ENCODE measurements around the gene FHOD1. TPM values are rescaled to one million over a fixed set of nuclear protein-coding genes. Genes with fewer than 3 reads are reported as not detected.

FHOD1 gene
- polyA plus RNA-seq, 3 donors, result 34.4 to 47.7 (median 46.9) TPM

DNA sequence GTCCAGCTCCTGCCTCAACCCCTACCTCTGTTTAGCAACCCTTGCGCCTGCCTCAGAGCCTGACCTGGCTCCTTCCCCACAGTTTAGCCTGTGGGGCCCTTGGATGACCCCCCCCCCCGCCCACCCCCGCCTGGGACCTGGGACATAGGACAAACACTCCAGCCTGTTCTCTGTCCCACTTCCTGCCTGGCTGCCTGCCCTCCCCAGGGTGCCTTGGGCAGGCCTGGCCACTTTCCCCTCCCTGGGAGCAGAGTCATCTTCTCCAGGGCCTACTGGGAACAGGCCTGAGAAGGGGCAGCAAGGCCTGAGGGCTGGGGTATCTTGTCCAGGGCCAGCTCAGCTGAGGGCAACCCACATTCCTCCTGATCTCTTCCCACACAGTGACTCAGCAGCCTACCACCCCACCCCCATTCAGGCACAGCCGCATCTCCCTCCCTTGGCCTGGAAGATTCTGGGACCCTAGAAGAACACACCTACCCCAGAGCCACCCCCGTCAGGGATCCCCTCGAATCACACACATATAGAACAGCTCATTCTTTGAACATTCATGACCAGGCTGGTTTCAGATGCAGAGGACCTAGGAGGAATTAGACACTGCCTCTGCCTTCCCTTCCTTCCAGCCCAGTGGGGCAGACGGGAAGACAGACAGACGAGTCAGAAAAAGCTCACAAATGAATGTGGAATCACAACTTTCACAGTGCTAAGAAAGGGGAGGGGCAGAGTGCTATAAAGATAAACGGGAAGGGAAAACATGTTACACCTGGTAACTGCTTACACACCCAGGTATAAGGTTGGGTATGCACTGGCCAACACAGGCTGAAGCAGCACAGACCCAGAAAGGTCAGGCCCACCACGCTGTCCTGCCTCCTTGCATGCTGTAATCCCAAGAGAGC is 6.0 kb downstream of the FHOD1 start:
- DNase-seq (ENCODE audit: extremely low read depth in 1 of 11, low read depth in 9 of 11, low spot score in 4 of 11), result no peak

DNA sequence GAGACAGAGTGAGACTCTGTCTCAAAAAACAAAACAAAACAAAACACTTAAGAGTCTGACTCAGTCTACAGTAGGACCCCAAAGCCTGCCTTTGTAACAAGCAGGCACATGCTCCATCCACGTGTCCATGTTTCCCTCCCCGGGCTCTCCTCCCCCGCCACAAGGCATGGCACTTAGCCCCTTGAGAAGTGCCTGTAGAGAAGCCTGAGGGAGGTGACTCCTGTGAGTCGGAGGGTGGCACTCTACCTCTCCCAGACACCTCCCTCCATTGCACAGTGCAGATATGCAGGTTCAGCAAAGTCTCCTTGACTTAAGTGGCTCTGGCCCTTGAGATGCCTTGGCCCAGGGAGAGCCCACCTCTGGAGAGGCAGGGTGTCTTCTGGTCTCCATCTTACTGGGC is 6.8 kb downstream of the FHOD1 start:
- no peak for DNase-seq (ENCODE audit: extremely low read depth in 1 of 11, low read depth in 9 of 11, low spot score in 4 of 11)

DNA sequence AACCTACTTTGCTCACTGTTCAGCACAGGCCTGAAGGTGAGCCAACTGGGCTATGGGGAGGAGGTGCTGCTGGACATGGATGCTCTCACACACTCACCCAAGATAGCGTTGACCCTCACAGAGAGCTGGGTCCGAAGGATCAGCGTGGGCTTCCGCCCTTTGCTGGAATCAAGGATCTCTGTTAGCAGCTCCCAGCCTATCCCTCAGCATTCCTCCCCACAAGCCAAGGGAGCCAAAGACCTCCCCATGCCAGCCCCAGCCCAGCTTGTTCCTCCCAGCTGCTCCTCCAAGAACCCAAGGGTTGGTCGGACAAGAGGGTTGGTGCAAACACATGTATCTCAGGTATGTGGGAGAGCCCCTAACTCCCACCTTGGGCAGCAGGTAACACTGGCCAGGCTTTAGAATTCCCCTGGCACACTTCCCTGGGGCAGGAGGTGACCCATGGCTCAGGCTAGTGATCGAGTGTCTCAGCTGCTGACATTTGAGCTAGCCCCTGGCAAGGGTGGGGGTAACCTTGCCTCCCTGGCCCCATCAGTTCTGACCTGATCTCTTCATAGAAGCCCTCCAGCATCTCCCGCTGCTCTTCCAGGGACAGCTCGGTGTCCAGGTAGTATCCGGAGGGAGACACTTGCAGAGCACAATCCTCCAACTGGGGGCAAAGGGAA is 8.3 kb downstream of the FHOD1 start:
- no peak for DNase-seq (ENCODE audit: extremely low read depth in 1 of 11, low read depth in 9 of 11, low spot score in 4 of 11)

DNA sequence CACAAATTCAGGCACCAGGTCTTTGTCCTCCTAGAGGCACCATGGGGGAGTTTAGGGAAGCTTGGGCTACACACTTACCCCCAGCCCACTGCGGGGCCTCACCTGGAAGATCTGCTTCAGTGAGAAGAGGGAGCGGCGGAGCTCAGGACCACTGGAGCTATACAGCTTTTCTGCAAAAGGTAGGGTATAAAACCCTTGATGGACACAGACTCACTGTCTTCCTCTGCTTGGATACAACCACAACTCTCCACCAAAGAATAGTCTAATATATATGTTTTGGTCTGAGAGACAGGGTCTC is 9.1 kb downstream of the FHOD1 start:
- no peak for DNase-seq (ENCODE audit: extremely low read depth in 1 of 11, low read depth in 9 of 11, low spot score in 4 of 11)

DNA sequence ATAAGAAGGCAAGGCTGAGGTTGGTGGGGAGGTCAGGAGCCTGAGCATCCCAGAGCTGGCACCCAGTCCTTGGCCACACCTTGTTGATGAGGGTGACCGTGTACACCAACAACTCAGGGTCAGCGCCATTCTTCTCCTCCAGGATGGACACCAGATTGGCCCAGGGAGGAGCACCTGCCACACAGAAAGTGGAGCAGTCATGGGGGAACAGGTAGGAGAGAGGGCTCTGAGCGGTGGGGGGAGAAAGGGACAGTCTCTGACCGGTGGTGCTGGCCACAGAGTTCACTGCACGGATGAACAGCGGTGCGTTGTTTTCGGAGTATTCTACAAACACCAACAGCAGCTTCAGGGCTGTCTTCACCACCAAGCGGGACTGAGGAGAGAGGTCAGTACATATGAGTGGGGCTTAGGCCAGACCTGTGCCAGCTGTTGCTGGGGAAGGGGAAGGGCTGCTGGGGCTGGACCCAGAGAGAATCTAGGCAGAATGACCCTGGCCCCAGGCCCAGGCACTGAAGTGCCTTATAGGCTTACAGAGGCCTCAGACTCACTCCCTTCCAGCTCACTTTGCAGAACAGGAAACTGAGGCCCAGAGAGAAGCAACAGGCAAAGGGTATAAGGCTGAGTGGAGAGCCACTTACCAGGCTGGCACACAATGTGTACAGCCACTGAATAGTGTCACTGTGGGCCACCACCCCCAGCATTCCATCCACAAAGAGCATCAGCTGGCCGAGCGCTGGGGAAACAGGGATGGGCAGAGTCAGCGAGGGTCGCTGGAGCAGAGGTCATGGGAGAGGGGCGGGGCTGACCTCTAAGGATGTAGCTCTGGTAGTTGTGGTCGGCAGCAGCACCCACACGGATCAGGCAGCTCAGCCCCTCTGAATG is 9.6 kb downstream of the FHOD1 start:
- DNase-seq (ENCODE audit: extremely low read depth in 1 of 11, low read depth in 9 of 11, low spot score in 4 of 11), result no peak

DNA sequence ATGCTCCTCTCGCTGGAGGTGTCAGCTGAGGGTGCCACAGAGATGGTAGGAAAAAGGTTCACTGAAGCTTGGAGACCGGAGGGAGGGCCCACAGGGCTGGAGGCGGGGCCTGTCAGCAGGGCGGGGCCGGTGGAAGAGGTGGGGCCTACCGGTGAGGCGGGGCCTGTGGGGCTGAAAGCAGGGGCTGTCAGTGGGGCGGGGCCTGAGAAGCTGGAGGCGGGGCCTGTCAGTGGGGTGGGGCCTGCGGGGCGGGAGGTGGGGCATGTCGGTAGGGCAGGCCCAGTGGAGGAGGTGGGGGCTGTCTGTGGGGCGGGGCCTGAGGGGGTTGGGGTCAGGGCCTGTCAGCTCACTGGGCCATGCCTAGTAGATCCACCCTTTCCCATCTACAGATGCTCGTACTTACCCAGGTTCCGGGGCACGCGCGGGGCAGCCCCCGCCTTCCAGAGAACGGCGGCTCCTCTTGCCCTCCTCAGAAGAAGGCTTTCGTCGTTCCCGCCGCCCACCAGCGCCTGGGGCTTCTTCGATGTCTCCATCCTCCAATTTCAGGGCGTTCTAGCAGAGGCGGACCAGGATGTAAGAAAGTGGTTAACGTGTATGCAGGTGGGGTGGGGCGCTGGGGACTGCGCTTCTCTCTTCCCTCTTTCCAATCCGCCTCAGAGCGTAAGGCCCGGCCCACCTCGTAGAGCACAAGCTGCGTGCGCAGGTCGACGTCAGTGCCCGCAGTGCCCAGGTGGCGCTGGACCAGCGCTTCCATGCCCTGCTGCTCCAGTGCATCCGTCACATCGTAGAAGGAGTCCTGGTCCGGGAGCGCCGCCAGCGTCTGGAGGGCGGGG is 10.5 kb downstream of the FHOD1 start:
- DNase-seq (ENCODE audit: extremely low read depth in 1 of 11, low read depth in 9 of 11, low spot score in 4 of 11), result no peak

DNA sequence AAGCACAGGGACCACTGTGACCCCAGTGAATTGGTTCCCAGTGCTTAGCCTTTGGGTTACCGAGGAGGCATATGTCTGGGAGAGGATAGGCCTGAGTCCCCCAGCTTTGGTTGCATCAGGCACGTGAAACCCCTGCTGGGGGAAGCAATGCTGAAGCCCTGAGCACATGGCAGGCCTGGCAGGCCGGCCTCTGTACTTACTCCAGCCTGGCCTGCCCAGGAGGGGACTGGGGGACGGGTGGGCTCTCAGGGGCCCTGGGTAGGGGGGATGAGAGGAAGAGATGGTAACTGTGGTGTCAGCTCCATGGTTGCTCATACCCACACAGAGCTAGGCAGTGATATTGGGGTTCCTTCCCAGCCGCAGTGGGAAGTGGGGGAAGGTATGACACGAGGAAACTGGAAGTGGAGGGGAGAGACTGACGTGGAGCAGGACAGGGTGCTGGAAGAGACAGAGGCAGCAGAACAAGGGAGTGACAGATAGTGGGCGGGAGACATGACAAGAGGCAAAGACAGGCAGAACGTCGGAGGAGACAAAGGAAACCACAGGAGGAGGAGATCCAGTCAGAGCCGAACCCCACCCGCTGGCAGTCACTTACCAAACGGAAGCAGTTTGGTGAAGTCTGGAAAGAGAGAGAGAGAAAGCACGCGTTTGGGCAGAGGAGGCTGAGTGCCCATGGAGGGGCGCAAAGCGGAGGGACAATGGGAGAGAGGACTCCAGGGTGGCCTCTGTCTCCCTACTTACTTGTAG is 11.3 kb downstream of the FHOD1 start:
- no peak for DNase-seq (ENCODE audit: extremely low read depth in 1 of 11, low read depth in 9 of 11, low spot score in 4 of 11)

DNA sequence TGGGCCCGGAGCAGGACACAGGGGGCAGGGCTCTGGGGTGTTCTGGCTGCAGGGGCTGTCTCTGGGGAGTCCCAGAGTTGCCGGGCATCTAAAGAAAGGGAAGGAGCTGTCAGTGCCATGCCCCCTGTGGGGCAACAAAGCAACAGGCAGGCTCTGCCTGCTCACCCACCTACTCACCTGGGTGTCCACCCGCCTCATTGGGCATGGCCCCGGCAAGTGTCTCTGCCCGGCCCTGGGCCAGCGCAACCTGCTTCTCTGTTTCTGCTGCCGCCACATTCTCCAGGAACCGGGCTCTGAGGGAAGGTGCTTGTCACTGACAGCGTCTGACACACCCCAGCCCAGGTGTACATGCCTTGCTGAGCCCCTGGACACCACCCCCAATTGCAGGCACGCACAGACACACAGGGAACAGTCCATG is 13.1 kb downstream of the FHOD1 start:
- no peak for DNase-seq (ENCODE audit: extremely low read depth in 1 of 11, low read depth in 9 of 11, low spot score in 4 of 11)

DNA sequence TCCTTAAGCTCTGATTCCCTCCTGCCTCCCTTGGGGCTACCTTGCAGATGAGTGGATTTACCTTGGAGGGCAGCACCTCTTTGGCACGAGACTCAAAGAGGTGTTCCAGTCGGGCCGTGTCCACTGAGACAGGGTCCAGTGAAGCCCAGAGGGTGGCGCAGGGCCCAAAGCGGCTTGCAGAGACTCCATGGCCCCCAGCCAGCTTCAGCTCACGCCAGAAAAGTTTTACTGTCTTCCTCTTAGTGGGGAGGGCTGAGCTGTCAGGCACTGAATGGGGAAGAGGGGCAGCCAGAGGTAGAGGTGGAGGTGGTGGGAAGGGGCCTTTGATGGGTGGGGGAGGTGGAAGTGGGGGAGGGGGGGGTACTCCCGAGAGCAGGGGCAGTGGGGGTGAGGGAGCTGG is 13.7 kb downstream of the FHOD1 start:
- DNase-seq (ENCODE audit: extremely low read depth in 1 of 11, low read depth in 9 of 11, low spot score in 4 of 11), result no peak

DNA sequence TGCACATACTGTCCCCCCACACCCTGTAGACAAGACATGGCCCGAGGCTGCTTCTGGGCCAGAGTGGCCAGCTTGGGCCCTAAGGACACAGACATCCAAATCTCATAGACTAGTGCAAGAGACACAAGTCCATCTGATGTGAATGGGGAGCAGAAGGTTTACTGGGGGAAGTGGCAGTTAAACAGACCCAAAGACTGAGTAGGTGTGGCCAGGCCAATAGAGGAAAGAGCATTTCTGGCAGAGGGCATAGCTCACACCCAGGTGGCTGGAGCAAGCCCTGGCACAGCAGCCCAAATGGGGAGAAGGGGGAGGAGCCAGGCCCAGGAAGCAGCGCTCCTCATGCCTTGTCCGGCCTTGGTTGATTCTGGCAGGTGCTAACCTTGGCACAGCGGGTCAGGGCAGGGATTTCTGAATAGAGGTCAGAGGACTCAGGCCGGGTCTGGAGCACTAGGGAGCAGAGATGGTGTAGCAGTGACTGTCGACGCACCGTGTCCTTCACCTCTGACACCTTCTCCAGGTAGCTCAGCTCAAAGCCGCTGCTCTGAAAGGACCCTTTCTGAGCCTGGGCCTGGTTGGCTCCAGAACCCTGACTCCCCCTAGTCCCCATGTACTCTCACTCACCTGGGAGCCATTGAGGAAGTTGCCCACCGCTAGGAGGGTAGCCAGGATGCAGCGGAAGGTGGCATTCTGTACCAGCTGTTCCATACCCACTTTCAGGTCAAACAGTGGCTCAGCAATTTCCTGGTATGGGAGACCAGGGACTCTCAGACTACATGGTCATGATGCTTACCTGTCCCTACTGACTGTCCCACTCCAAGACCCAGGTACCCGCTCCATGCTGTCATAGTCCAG is 16.2 kb downstream of the FHOD1 start:
- DNase-seq (ENCODE audit: extremely low read depth in 1 of 11, low read depth in 9 of 11, low spot score in 4 of 11), result no peak

DNA sequence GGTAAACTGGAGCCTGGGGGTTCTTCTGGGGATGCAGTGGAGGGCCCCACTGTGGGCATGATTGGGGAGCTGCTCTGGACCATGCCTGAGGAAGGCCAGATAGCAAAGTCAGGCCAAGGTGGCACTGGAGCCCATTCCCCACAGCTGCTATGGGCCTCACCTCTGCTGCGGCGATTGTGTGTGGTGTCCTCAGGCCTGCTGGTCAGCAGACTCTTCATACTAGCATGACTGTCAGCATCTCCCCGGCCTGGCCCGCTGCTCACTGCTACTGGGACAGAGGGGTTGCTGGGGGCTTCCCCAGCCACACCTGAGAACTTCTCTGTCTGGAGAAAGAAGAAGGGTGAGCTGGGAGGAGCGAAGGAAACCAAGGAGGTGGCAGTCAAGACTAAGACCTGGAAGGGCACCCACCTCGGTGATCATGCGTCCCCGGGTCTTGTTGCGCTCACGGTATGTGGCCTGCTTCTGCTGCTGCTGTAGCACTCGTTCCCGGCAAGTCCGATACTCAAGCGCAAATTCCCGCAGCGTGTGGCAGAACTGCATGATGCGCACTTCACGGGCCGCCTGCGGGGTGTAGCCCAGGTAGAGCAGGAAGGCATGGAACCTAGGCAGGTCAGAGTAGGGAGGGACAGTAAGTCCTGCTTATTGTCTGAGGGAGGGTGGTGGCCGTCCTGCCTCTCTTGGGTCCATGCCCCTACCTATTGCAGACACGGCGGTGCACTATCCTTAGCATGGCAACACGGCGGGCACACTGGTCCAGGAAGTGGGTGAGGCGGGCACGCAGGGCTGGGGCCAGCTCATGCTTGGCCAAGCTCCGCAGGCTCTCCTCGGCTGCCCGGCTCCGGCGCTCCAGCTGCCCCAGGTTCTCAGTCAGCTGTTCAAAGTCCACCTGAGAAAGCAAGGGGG is 17.1 kb downstream of the FHOD1 start:
- DNase-seq (ENCODE audit: extremely low read depth in 1 of 11, low read depth in 9 of 11, low spot score in 4 of 11), result no peak

DNA sequence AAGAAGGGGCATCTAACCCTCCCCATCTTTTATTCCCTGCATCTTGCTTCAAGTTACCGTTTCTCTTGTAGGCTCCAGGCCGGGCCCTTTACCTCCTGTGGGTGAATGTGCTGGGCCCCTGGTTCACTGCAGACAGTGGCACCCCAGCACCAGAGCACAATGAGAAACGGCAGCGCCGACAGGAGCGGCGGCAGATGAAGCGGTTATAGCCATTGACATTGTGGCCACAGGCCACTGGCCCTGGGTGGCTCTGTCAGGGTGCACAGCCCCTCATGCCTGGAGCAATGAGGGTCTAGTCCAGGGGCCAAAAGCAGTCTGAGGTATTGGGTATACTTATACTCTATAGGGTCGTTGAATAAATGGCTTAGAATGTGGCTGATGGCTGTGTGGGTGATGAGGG is 18.4 kb downstream of the FHOD1 start:
- no peak for DNase-seq (ENCODE audit: extremely low read depth in 1 of 11, low read depth in 9 of 11, low spot score in 4 of 11)

DNA sequence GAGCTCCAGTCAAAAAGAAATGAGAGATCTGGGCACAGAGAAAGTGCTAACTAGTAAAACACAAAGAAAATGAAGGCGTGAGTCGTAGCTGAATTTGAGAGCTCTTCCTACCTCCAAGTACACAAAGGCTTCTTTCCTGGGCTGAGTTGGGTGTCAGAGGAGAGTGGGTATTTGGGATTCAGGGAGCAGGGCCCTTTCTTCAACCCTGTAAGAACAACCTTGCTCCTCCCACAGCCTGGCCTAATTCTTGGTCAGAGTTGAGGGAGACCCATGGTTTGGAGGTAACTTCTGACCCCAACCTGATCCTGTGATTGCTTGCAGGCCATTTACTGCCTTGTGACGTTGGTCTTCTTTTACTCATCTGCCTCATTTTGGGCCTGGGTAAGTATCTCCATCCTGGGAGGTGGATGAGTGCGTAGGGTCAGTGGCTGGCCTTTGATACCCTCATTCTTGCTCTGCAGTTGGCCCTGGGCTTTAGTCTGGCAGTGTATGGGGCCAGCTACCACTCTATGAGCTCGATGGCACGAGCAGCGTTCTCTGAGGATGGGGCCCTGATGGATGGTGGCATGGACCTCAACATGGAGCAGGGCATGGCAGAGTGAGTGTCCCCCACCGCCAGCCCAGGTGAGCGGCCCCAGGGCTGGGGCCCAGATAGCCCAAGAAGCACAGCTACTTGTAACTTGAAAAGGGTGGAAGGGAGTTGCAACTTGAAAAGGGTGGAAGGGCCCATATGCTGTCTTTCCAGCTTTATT is 19.1 kb downstream of the FHOD1 start:
- no peak for DNase-seq (ENCODE audit: extremely low read depth in 1 of 11, low read depth in 9 of 11, low spot score in 4 of 11)

DNA sequence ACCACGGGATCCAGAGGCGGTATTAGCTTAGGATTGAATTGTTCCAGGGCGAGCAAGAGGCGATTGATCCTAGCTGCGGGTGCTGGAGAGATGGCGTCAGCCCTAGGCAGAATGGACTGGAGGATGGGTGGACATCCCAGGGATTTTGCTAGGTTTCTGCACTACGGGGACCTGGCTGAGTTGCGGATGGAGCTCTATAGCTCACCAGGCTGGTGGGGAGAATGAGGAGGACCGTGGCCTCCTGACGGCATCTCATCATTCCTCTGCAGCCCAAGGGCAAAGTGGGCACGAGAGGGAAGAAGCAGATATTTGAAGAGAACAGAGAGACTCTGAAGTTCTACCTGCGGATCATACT is 19.7 kb downstream of the FHOD1 start:
- no peak for DNase-seq (ENCODE audit: extremely low read depth in 1 of 11, low read depth in 9 of 11, low spot score in 4 of 11)

DNA sequence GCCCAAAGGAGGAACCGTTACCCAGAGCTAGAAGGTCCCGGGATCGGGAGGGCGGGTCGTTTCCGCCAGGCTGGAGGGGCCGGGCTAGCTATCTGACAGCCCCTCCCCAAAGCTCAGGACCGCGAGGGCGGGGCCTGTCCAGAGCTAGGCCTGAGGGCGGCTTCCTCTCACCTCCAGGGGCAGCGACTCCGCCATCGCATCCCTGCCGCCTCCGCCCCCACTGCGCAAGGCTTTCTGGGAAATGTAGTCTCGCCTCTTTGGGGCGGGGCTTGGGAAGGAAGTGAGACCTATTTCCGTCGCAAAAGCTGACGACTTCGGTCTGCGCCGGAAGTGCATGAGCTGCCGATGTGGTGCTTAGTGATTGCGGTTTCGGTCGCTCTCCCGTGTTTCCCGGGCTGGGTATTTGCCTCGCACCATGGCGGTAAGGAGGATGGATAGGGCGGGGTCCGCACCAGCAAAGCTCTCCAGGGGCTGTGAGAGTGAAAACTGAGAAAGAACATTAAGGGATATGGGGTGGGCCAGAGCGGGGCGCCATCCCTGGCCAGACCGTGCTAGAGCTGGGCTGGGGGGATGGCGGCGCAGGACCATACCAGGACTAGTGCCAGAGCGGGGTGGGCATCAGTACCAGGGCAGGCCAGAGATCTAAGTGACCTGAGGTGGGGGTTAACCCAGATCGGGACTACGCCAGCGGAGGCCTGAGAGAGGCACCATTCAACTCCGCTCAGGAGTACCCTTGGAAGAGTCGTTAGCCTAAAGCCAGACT is 20.3 kb downstream of the FHOD1 start, which contains the start of gene TMEM208:
Gene TMEM208 (plus strand): TSS at position 327 of the 763 bp plus-strand sequence. CDS start 89 bp downstream, at position 416.
- DNase-seq (ENCODE audit: extremely low read depth in 1 of 11, low read depth in 9 of 11, low spot score in 4 of 11), result peak; percentile 94 to 100 (median 99)

Data from renal cortex interstitium (tissue), 11 donors.